GM12873 (cell line): ENCODE data around the gene EQTN.
A peak's percentile ranks its signal among the peaks of the same experiment; 100 is the strongest.

Experiments used
- CTCF ChIP-seq: IDR thresholded peaks from 2 replicates; pipeline ENCODE4 v1.5.1; 2012; ENCODE audit warnings: low read depth, mild to moderate bottlenecking, moderate library complexity, low read length, control low read depth; ENCODE audit not compliant: insufficient read depth; ENCODE audit errors: missing control alignments

Gene EQTN

GRCh38 chr9:27247756-27248155, 49.2 kb downstream of the EQTN start:
- peak; percentile 70 for TF ChIP-seq CTCF
